SHP77 treated with DMSO at 0.1 percent for 48 hours (cell line): ENCODE results near the gene H3-3A.

Experiments used
- DNase-seq: peaks from one replicate; lab custom pipeline; 2025; lab: John Stamatoyannopoulos, UW

Gene H3-3A

DNA sequence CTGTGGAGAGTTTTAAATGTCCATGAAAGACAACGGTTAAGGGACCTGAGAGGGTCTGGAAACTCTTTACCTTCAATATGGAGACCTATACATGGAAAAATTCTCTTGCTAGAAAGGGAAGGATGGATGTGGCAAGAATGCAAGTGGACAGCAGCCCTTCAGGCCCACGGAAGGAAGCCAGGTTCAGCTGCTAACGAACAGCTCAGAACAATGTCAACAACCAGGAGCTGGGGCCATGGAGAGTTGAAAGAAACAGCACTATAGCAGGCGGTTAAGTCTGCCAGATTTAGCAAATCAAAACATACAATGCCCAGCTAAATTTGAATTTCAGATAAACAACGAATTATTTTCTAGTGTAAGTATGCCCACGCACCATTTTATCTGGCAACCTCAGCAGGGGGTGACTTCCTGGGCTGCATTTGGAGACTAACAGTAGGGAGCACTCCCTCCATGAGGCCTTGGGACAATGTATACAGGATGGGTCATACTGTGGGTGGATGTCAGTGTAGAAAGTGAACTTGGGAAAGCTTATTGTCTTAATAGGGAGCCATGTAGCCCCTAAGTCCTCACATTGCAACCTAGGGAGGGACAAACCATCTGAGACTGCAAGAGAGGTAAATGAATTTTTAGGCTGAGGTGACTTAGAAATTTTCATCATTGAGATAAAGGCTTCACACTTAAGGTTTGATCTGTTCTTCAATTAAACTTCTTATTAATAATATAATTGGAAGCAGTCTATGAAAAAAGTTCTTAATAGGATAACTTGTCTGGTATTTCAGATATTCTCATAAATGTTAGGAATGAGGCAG is 7.8 kb upstream of the H3-3A start:
- DNase-seq: no peak

DNA sequence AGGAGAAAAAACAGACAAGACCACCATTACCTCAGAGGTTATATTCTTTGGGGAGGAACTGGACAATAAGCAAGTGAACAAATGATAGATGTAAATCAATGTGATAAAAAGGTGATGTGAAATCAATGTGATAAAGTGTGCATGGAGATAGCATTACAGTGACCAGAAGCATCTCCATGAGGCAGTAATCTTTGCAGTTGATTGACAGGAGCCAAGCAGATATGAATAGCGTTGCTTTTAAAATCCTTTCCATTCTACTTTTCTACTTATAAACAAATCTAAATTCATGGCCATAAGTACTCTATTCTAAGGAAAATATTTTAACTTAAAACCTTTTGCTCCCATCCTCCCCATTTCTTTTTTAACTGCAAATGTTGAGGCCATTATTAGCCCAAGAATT is 2.8 kb upstream of the H3-3A start:
- no peak for DNase-seq

DNA sequence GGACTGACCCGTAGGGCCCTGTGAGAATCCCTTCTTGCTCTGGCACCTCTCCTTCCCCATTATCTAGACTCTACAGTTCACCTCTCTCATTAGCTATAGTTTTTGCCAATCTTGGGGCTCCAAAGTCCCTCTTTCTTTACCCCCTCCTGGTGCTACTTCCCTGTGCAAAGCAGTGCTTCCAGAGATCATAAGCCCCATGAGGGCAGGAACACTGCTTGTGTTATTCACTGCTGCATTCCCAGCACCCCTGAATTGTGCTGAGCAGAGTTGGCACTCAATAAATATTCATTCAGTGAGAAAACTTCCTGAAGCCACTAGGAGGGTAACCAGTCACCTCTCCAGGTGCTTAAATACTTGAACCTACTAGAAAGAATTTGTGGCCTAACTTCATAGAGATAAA is 2.1 kb upstream of the H3-3A start:
- DNase-seq: no peak

DNA sequence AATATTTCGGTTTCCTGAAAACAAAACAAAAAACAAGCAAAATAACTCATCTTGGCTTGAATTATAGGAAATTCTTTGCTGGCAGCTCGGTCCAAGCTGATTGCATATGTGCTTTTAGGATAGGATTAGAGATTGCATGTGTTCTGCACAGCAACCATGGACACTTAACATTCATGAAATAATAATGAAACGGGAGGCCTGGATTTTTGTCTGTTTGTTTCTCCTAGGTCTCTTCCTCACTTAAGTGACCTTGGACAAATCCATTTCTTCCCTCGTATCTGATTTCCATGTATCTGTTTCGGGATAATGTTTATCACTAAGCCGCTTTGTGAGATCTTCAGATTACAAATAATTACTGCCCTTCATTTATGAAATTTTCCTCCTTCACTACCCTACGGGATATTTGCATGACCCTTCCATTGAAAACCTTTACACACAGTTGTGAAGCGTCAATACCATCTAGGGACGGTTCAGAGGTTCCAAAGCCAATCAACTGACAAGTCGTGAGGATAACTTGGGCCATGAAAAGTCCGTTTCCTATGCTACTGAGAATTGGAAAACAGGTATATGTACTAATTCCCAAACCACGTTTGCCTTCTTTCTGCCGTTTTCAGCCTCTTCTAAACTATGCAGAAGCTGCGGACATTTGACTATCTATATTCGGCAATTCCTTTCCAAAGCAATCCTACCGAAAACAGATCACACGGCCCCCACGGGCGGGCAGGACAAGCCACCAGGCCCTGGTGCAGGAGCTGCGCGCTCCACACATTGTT is 1.3 kb upstream of the H3-3A start:
- peak; percentile 41 for DNase-seq

DNA sequence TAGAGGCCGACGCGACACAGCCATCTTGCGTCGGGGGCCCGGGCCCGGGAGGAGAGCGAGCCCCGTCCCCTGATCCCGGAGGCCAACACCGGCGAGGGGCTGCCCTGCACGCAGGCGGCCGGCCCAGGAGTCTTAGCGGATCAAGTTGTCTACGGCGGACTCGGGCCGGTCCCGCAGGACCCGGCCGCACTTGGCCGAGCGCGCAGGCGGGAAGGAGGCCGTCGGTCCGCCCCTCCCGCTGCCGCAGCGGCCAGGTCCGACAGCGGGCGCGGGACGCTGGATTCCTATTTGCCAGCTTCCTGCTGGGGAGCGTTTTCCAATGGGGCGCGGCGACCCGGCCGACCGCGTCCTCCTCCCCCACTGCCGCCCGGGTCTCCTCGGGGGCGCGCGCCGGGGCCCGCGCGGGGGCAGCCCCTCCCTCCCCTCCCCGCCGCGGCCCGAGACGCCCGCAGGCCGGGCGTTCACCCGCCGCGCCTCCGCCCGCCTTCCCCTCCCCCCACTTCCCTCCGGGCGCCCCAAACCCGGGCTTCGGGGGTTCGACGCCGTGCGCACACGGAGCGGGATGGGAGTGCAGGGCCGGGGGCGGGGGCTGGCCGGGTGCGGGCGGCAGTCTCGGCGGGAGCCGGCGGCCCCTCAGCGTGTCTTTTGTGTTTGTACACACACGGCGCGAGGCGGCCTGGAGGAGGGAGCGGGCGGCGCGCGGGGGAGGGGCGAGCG is 517 bp upstream of the H3-3A start:
- DNase-seq: peak; percentile 34

DNA sequence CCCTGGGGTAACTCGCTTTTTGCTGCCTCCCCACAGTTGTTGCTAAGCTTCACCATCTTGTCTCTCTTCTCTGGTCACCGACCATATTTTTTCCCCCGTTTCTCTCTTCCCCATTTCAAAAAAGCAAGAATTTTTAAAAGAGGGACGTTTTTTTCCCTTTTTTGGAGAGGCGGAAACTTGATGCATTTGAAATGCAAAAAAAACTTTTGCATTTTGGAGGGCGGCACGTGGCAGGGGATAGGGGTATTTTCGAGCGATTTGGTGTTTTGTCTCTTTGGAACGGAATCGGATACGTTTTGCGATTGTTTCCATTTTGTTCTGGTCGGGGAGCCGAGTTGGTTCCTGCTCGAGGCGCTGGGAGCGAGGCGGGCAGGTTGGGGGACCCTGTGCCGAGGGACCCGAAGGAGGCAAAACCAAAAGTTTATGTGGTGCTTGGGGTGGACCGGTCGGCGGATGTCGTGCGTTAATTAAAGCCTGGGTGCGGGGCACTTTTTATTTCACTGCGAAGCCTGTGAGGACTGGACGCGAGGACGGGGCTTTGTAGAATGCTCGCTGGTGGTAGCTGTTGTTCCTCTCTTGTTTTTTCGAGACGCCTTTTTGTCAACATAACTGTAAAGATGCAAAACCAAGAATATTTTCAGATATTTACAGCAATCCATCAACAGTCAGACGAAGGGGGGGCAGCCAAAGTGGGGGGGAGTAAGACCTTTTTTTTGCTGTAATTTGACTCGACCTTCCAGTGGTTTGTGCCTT is 884 bp downstream of the H3-3A start:
- no peak for DNase-seq

DNA sequence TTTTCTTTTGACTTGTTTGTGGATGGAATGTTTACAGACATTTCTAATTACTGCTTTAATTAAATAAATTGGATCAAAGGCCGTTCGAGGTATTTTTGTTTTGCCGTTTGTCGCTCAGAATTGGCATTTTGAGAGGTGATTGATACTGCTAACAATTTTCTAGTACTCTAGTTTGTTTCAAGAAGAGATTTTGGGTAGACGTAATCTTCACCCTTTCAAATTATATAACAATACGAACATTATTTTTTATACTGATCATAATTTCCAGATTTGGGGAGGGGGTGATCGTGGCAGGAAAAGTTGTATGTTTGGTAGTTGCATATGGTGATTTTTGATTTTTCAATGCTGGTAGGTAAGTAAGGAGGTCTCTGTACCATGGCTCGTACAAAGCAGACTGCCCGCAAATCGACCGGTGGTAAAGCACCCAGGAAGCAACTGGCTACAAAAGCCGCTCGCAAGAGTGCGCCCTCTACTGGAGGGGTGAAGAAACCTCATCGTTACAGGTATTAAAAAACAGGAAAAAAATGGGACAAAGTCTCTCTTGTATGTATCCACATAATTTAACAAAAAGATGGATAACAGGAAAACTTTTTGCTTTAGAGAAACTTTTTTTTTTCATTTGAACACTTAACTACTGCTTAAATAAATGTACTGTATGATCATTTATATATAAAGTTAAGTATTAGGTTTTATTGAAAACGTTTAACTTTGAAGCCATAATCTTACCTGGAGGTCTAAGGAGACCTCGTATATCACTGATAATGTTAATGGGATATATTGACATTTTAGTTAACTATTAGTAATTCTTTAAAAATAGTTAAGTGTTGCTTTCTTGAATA is 1.7 kb downstream of the H3-3A start:
- no peak for DNase-seq

DNA sequence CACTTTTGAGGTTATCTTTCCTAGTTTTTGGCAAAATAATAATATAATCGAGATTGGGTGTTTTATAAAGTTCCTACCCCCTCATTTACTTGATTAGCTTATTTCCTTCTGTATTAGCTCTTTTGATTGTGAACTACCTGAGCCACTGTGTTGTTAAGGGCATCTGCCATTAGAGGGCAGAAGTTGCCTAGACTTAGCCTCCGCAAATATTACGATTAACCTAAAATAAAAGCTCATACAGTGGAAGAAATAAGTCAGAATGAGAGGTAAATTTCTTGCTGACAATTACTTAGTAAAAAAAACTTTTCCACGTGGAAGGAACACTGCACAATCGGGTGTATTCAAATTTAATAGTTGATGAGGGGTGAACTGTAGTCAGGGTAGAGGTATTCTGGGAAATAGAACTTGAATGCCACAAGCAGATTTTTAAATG is 2.3 kb downstream of the H3-3A start:
- DNase-seq: peak; percentile 22

DNA sequence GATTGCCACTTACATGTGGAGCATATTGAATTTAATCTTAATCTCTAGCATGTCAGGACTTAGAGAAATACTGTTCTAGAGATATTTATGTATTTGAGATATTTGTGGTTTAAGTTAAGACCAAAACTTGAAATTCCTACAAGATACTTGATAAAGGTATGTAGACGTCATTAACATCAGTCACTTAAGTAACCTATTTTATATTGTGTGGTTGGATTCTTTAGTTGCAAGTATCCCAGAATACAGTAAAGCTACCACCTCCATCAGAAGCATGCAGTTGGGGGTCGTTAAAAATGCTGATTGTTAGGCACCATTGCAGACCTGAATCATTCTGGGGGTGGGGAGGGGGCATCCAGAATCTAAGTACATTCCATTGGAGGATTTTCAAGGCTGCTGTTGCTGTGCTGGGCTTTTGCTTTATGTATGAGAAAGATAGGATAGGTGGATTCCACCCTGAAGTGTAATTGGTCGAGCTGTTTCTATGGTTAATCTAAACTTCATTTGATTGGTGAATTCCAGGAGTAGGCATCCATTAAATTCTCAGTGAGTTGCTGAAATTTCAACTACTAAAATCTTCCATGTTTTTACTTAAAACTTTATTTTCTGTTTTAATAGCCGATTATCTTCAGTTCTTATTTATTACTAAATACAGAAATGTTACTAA is 4.0 kb downstream of the H3-3A start:
- DNase-seq: no peak

DNA sequence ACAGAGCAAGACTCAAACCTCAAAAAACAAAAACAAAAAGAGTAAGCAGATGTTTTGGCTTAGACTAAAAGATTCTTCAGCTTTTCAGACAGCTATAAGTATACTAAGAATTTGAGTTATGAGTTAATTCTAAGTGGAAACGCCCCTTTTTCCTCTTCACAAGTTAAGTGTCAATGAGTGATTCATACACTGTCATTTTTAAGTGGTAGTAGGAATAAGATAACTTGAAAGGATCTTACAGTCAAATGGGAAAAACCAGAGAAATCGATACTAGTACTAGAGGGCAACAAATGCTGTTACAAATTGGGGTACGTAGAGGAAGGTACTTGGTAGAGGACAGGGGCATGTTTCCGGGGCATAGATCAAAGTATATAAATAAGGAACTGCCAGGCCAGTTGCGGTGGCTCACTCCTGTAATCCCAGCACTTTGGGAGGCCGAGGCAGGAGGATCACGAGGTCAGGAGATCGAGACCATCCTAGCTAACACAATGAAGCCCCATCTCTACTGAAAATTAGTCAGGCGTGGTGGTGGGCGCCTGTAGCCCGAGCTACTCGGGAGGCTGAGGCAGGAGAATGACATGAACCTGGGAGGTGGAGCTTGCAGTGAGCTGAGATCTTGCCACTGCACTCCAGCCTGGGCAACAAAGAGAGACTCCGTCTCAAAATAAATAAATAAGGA is 7.4 kb downstream of the H3-3A start:
- no peak for DNase-seq

DNA sequence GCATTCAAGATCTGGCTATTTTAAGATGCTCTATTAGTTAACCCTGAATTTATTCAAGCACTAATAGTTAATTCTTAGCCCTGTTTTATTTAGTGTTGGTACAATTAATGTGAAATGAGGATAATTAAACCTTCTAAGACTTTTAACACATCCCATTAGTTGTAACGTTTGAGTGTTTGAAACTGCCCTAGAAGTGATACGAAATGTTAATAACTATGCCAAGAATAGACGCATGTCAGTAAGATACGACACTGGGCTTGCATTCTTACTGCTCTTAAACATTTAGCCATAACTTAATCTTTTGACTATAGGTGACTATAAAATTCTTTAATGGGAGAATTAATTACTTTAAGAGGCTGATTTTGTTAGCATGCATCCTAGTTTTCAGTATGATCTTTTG is 9.8 kb downstream of the H3-3A start:
- no peak for DNase-seq

DNA sequence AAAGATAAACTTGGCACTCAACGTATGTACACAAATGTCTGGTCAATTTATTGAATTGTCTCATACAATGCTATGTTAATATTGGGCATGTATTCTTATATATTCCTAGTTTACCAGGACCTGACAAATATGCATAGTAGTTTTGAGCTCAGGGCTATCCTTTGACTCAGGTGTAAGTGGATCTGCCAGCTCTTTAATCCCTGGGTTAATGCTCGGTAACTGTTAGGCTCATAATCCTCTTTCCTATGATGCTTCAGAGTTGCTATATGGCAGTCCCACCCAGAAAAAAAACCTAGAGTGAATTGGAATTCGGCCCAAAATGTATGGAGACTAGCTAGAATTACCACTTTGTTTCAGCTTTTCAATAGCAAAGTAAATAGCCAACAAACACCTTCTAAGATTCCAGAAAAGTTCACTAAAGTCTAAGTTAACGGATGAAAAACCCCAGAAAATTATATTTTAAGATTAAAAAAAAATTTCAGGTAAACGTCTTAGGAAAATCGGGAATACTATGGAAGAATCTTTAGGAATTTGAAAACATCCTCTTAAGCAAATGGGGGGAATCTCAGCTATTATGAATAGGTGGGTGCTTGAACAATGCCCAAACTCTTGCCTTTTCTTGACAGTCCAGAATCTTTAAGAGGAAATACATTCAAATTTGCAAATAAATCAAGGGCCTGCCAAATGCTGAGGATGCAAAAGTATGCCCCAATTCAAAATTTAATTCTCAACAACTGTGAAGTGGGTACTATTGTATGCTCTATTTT is 10.9 kb downstream of the H3-3A start:
- DNase-seq: no peak

DNA sequence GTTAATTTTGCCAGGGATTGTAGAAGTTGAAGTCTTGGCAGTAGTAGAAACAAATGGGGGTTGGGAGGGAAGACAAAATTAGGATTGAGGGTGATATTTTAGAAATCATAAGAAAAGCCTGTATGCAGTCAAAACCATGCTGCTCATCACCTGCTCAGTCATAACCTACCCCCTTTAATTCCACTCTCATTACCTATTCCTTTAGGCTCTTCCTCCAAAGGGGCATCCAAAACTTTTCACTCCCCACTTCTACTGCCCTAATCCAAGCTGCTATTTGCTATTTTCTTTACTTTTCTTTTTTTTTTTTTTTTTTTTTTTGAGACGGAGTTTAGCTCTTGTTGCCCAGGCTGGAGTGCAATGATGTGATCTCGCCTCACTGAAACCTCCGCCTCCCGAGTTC is 11.5 kb downstream of the H3-3A start:
- no peak for DNase-seq

DNA sequence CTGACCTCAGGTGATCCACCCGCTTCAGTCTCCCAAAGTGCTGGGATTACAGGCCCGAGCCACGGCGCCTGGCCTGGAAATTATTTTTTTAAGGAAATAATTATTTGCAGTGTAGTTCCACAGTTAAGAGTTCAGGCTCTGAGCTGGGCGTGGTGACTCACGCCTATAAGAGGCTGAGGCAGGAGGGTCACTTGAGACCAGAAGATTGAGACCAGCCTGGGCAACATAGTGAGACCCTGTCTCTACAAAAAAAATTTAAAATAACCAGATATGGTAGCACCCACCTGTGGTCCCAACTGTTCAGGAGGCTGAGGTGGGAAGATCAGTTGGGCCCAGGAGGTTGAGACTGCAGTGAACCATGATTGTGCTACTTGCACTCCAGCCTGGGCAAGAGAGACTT is 13.9 kb downstream of the H3-3A start:
- no peak for DNase-seq

DNA sequence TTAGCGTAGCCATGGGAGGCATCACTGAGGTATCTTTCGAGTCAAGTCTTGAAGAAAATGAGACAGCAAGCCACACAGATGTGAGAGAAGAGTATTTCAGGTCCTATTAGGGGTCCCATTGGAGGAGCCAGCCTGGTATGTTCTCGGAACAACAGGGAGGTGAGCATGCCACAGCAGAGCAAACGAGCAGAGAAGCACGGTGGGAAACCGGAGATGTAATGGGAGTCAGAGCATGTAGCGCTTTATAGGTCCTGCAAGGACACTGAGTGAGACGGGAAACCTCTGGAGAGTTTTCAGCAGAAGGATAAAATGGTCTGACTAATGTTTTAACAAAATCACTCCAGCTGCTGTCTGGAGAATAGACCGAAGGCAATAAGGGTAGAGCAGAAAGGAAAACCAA is 15.9 kb downstream of the H3-3A start:
- DNase-seq: no peak

DNA sequence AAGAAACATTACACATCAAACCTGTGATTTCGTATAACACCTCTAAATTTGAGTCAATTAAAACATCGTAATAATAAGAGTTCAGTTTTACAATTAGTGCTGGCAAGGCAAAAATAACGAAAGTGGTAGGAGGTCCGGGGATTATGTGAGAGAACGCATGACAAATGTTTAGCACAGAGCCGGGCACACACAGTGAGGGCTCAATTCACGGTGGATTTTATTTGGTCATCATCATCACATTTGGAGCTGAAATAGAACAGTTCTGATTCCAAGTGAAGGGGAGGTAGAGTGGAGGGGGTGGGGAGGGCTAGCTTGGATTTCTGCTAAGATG is 20.0 kb downstream of the H3-3A start:
- DNase-seq: no peak

DNA sequence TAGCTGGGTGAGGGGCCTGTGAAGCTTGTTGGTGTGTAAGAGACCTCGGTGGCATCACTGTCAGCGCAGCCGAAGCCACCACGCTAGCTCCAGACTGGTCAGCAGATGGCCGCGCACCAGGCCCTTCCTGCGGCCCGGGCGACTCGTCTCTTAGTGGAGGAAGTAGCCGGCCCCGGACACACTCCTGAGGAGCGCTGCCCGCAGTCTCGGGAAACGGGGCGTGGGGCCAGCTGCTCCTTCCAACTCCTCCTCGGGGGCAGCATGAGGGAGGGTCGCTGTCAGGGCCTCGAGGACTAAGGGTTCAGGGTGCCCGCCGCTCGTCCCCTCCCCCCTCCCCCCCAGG is 20.4 kb downstream of the H3-3A start:
- peak; percentile 34 for DNase-seq

DNA sequence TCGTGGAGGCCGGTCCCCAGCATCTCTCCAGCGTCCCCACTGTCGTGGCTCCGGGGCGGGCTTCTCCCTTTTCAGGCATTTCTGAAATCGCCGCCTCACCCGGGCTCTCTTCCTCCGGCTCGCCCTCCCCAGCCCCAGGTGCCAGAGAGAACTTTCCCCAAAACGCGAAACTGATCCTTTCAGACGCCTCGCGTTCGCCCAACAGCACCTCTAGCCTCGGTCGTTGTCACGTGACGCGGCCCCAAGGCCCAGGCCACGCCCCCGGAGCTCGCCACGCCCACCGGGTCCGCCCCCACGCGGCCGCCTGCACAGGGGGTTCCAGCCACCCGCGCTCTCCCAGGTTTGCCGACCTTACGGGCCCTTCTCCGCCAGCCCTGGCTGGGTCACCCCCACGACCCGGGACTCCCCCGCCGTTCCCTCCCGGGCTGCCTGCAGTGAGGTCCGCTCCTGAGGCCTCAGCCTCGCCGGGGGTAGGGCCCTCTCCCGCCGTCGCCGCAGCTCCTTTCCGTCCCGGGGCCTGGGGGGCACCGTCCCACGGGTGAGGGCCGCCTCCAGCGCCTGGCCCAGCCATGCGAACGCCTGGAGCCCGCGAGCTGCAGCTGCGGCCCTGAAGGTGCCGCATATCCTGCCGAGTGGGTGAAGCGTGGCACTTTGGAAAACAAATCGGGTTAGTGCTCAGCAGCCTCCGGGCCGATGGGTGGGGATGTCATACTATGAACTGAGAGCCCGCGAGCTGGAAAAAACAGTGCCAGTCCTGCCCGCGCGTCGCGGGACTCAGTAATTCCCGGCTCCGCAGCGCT is 21.0 kb downstream of the H3-3A start:
- peak; percentile 61 for DNase-seq
